Heart left ventricle (tissue), 13 donors: ENCODE results near the gene DCTPP1.

ENCODE experiments used
- POLR2A ChIP-seq, 2 donors: fragments of 450-650 bp; IDR thresholded peaks; one replicate each; pipeline ENCODE4 v1.6.1; 2017; ENCODE audit warnings: antibody characterized with exemption in 2 of 2, mild to moderate bottlenecking in 2 of 2, moderate library complexity in 2 of 2
- TF ChIP-seq, protein P1 (sequence below), 12 donors: fragments of 200-600 bp; sonication (generic) in 4 of 12; IDR thresholded peaks; one replicate each; pipeline versions ENCODE4 v1.5.0 to v1.8.0; 2018 to 2022; ENCODE audit warnings: antibody characterized with exemption in 12 of 12, mild to moderate bottlenecking in 5 of 12
- donor health status: ischemic (EF 13 %, LVEDD 7.1; RV severe dilation, severe dysfunction).
- donor health status: DM: no; HTN: yes; CAD: no.
- donor health status: DM: no; HTN: no; CAD: no.
- donor health status: ischemic (EF 25% LVEDD 6.9; RV normal size, moderate dysfunction).
- donor health status: ischemic (EF 25% LVEDD 5.7; RV mildly dilated, moderate dysfunction).
- donor health status: ischemic (EF 35%, LVEDD 5.7; RV mildly dilated, moderate dysfunction).
- donor health status: nonischemic (EF 11% LVEDD 7.7; RV severe dilation, severe dysfunction).
- donor health status: DM: yes; HTN: yes; CAD: no.
- donor health status: PGD.
- donor health status: ischemic (EF 29% LVEDD 5.4; RV normal size, mild dysfunction).
- donor health status: nonischemic (EF 23%, LVEDD 6.1; RV moderate dilation, normal function).

DNA sequence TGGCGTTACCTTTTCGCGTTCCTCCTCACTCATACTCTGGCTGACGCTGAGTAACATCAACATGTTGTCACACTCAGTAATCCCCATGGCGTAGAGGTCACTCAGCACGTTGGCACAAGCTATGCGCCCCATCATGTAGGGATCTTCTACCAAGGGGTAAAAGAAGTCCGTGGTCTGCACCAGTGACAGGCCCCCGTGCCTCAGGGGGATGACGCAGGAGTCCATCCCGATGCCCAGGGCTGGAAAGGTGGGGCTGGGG, 15.2 kb upstream of the DCTPP1 start:
- TF ChIP-seq, protein P1, sequence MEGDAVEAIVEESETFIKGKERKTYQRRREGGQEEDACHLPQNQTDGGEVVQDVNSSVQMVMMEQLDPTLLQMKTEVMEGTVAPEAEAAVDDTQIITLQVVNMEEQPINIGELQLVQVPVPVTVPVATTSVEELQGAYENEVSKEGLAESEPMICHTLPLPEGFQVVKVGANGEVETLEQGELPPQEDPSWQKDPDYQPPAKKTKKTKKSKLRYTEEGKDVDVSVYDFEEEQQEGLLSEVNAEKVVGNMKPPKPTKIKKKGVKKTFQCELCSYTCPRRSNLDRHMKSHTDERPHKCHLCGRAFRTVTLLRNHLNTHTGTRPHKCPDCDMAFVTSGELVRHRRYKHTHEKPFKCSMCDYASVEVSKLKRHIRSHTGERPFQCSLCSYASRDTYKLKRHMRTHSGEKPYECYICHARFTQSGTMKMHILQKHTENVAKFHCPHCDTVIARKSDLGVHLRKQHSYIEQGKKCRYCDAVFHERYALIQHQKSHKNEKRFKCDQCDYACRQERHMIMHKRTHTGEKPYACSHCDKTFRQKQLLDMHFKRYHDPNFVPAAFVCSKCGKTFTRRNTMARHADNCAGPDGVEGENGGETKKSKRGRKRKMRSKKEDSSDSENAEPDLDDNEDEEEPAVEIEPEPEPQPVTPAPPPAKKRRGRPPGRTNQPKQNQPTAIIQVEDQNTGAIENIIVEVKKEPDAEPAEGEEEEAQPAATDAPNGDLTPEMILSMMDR (IDR thresholded peaks at IDR 0.05): no peak
- no peak for TF ChIP-seq POLR2A (IDR thresholded peaks at IDR 0.05)
